KBM-7 (cell line): ENCODE results near the gene SNX9.

Source experiments
- DNase-seq: peaks from one replicate; pipeline ENCODE4 v3.0.0-alpha.2; 2015
- in situ Hi-C: fragments of 300-500 bp; cut with MboI; formaldehyde crosslinking; loops from 2 replicates; pipeline ENCODE4 v1.14.3; 2020; ENCODE audit warnings: low sequenced_read_pairs, low pct_unique_long_range_greater_than_20kb, mixed read lengths

SNX9 gene

GRCh38 chr6:157982102-157982562, 159.1 kb downstream of the SNX9 start:
- DNase-seq, result no peak
- in situ Hi-C loops, result no loop called here

DNA sequence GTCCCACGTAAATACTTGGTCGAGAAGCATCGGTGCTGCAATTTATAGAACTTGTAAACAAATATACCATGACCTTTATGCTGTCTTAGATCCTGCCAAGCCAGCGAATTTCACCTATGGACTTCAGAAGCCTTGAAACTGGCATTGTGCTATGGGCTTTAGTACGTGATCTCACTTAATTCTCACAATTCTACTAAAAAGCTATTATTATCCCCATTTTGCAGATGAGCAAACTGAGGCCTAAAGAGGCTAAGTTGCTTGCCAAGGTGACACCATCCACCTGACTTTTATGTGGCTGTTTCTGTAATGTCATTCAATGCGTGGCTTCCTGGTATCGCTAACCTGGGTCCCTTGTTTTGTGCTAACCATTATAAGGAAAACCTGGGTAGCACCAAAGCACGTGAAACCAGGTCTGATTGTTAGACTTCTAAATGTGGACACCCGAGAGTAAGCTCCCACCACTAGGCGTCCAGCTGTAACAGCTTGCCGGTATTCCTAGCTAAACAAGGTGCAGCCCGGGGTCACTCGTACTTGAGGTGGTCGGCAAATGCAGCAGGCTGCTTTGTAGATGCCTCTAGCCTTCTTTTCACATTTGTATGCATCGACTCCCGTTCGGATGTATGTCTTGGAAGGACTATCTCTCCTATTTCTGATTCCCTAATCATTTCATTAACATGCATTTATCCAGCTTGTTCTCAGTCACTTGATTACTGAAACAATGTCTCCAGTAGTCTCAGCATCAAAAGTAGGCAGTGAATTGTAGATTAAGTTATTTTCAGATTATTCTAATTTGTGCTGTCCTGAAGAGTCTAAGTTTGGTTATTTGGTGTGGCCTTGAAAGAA, 159.7 kb downstream of the SNX9 start:
- in situ Hi-C loops, result no loop called here
- no peak for DNase-seq

- no peak for DNase-seq
- in situ Hi-C loops, result no loop called here
These were observed 160.5 kb downstream of the SNX9 start for GRCh38 chr6:157983406-157984119.

DNA sequence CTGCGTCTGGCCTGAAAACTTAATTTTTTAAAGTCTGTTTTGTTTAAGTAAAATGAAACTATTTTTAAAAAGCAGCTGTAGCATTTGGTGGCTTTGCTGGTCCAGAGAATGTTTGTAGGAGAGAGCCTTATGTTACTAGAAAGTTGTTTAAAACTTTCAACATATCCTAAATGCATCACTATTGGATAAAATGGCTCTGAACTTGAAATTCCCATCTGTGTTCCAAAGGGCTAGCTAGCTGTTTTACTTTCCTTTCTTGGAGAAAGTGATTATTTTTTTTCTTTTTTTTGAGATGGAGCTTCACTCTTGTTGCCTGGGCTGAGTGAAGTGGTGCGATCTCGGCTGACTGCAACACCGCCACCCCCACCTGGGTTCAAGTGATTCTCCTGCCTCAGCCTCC, 161.1 kb downstream of the SNX9 start:
- in situ Hi-C loops, result no loop called here
- no peak for DNase-seq

DNA sequence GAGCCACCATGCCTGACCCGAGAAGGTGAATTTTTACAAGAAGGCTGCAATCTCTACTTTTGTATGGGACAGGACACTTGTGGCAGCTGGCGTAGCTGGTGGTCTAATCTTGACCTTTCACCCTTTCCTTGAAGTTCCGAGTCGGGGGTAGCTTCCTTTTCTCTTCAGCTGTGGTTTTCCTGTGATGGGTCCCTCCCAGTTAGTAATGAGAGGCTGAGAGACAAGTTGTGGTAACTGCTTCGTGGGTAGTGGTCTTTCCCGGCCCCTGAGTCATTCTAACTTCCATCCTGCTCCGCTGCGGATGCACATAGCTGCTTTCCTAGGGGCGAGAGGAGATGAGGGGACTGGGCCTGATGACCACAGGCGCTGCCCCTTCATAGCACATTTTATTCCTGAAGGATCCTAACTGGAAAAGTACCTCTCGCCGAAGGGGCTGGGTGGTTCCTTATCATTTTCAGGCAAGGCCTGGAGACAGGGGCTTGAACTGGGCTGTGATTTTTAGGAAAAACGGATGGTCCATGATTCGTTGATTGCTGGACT, 161.7 kb downstream of the SNX9 start:
- in situ Hi-C loops, result no loop called here
- peak; percentile 57 for DNase-seq

GRCh38 chr6:157985378-157986155, 162.5 kb downstream of the SNX9 start:
- in situ Hi-C loops, result no loop called here
- no peak for DNase-seq

DNA sequence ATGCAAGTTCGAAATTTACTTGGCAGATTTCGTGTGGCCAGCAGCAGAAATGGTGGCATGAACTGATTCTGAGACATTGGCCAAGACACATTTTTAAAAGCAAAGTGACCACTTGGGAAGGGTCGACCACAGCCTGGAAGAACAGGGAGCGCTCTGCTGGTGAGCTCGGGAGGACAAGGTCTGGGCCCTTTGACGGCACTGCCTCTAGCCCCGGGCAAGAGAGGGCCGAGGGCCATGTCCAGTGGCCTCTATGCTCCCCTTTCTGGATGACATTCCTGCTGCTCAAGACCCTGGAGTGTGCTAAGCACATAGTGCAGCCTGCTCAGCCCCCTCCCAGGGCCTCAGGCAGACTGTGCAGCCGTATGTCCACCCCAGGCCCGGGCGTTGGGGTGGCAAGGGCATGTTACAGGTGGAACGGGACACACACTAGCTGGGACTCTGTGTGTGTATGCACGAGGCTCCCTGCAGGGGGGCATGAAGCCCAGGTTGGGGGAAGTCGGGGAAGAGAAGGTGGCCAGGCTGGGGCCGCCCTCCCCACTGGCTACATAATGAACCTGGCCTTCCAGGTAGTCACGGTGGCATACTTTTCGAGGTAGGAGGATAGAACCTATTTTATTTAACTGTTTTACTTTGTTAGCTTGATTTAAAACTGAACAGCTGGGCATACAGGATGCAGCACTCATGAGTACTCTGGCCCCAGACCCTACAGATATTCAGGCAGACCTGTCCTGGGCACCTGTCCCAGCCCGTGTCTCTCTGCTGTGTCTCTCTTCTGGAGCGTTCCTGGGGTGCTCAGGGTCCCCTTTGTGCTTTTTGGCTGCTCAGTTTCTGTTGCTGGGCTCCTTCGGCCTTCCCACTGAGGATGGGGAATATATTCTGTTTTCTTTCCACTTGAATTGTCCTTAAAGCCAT, 165.0 kb downstream of the SNX9 start:
- in situ Hi-C loops, result no loop called here

DNA sequence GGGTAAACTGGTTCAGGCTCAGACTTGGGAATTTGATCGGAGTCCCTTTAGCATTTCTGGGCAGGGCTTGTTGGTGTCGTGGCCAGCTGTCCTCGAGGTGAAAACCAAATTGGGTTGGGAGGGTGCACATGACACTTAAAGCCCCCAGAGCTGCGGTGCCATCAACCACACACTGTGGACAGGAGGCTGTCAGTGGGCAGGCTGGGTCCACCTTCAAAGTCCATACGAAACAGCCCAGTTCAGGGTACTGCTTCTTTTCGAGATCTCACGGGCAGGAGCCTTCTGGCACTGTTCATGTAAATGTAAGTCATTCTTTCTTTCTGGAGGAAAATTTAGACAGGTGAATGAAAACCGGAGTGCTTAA, 165.6 kb downstream of the SNX9 start:
- in situ Hi-C loops, result no loop called here
- no peak for DNase-seq

More for the DNA sequence above, 165.0 kb downstream of the SNX9 start:
- no peak for DNase-seq

- DNase-seq, result no peak
- in situ Hi-C loops, result no loop called here
These were observed 166.7 kb downstream of the SNX9 start for GRCh38 chr6:157989541-157990289.

- DNase-seq, result peak; percentile 48
These were observed 167.4 kb downstream of the SNX9 start for GRCh38 chr6:157990321-157991066.

DNA sequence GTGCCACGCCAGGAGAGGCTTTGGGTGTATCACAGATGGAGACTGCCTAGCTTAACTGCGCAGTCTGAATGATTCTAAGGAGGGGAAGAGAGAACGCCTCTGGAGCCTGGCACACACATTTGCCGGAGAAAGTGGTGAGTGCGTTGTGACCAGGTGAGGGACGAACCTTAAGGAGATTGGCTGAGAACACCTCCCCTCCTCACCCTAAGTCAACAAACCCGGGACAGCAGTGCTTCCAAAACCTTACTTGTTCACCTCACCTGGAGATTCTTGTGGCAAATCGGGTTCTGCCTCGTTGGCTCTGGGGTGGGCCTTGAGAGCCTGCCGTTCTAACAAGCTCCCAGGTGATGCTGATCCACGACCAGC, 168.0 kb downstream of the SNX9 start:
- no peak for DNase-seq
- in situ Hi-C loops, result no loop called here

More at GRCh38 chr6:157990321-157991066, 167.4 kb downstream of the SNX9 start:
- in situ Hi-C loops, result no loop called here

DNA sequence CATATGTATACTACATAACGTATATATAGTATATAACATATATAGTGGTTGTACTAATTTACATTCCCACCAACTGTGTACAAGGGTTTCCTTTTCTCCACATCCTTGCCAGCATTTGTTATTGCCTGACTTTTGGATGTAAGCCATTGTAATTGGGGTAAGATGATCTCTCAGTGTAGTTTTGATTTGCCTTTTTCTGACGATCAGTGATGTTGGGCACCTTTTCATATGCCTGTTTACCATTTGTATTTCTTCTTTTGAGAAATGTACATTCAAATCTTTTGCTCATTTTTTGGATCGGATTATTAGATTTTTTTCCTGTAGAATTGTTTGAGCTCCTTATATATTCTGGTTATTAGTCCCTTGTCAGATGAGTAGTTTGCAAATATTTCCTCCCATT, 170.0 kb downstream of the SNX9 start:
- DNase-seq, result no peak
- in situ Hi-C loops, result no loop called here

GRCh38 chr6:157994125-157994795, 171.2 kb downstream of the SNX9 start:
- in situ Hi-C loops, result no loop called here
- DNase-seq, result no peak
